SH-SY5Y (cell line): Measurements from ENCODE around the gene MAN2A1.

ENCODE experiments used
- GATA2 ChIP-seq: IDR thresholded peaks from 2 replicates; pipeline ENCODE4 v1.6.1; 2011; ENCODE audit warnings: mild to moderate bottlenecking, low read depth, low read length
- GATA3 ChIP-seq: IDR thresholded peaks from 2 replicates; pipeline ENCODE4 v1.6.1; 2011; ENCODE audit warnings: low read depth, mild to moderate bottlenecking, low read length, moderate library complexity

Gene MAN2A1

DNA sequence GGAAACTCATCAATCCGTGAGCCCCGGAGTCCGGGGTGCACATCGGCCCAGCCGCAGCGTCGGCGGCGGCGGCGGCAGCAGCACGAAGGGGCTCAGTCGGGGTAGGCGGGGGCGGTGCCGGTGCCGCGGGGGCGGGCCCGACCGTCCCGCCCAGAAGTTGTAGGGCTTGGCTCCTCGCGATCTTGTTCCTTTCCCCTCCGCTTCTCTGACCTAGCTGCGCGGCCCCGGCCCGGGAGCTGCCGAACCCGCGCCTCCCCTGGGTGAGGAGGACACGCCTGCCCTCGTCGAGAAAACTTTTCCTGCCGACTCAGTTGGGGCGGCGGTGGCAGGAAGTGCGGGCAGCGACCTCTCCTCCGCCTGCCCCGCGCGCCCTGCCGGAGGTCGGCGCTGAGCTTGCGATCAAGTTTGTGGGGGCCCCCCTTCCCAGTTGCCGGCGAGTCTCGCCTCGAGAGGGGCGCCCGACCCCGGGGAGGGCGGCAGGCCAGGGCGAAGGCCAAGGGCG lies at the start of gene MAN2A1:
Gene MAN2A1 (plus strand): TSS at position 188 of the 502 bp plus-strand sequence. CDS start 491 bp downstream, outside the sequence.
- no peak for TF ChIP-seq GATA2
- no peak for TF ChIP-seq GATA3

DNA sequence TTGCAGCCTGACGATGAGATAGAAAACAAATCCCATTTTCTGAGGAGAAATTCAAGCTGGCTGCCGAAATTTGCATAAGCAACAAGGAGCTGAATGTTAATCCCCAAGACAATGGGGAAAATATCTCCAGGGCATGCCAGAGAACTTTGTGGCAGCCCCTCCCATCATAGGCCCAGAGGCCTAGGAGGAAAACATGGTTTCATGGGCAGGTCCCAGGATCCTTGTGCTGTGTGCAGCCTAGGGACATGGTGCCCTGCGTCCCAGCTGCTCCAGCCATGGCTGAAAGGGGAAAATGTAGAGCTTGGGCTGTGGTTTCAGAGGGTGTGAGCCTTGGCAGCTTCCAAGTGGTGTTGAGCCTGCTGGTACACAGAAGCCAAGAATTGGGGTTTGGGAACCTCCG lies 48.8 kb upstream of the MAN2A1 start:
- TF ChIP-seq GATA2 = no peak
- TF ChIP-seq GATA3 = no peak

DNA sequence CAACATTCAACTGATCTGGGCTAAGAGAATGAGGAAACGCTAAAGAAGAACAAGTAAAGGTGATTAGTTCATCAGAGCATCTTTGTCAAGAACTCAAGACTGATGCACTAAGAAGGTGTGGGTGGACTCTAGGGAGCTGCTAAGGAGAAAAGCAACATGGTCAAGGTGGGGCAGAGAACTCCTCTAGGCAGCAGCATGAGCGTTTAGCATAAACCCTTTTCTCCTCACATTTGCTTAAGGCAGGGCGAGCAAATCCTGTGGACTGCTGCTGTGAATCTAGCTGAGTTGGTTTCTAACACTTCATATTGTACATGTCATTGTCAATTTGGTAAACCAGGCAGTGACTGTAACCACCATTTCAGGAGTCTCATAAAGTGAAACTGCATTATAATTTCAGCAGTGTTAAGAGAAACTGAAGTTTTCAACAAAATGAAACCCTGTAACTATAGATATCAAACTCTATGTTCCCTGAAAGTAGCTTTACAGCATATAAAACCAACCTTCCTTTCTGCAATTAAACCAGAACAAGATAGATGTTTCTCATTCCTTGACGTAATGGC lies 45.9 kb upstream of the MAN2A1 start:
- no peak for TF ChIP-seq GATA2
- no peak for TF ChIP-seq GATA3

DNA sequence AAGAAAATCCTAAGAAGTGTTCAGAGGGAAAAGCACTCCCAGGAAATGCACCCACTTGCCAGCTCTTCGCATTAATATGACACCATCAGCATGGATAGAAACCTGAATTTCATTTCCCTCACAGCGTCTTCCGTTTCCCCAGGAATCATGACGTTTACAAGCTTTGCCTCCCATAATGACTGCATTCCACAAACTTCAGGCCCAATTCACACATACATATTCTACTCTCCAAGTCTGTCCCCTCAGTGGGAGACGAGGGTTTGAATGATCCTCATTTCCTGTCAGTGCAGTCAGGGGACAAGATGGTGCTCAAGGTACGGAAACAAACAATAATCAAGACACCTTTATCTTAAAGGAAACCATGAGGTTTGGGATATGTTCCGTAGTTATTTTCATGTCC lies 44.9 kb upstream of the MAN2A1 start:
- no peak for TF ChIP-seq GATA3

DNA sequence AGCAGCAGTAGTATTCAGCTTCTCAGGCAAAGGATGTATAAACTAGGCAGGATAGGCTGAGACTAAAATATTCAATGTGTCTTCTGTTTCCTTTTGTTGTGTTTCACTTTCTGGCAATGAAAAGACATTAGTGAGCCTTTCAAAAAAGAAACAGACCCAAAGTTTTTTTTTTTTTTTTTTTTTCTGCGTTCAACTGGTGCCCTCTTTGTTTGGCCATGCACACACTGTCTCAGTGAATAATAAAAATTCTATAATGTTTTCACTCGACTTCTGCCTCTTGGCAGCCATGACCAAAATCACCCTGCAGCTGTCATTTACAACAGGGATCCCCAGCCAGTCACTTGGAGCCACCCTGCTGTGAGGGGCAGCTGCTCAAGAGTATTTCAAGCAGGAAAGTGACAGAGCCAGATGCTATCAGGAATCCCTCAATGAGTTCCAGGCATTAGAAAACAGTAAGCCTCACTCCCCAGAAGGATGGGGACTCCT lies 44.0 kb upstream of the MAN2A1 start:
- peak; percentile 87 for TF ChIP-seq GATA2
- peak; percentile 80; the same call in 1 of the 2 replicates for TF ChIP-seq GATA3

DNA sequence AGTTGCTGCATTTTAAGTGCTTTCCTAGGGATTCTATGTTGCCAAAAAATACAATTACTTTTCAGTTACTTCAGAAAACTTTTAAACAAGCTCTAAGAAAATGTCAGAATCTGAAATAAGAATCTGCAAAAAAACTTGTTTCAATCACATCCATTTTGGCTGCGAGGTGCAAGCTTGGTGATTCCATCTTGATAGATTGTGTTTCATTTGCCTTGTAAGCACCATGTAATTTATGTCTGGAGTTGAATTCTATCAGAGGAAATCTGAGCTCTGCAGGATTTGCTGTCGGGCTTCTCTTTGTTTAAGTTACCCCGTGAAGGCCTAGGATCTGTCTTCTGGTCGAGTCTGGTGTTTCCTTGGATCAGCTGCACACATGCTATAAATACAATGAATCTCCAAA lies 40.4 kb upstream of the MAN2A1 start:
- TF ChIP-seq GATA2 (no peak), GATA3 (no peak)

DNA sequence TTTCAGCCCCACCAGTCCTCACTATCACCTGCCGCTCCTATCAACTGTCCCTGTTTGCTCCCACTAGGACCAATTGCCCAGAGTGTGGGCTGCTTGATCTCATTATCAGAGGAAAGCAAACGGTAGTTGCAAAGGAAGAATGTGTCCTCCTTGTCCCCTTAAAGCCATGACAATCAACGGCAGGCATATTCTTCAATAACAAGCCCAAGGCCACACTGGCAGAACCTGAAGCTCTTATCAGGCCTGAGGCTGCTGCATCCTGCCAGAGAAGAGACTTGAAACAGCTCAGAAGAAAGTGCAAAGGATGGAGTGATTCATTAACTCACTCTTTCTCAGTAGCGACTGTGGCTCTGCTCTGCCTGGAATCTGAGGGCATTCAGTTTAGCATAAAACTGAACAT lies 39.2 kb upstream of the MAN2A1 start:
- TF ChIP-seq GATA3 (no peak), GATA2 (no peak)

DNA sequence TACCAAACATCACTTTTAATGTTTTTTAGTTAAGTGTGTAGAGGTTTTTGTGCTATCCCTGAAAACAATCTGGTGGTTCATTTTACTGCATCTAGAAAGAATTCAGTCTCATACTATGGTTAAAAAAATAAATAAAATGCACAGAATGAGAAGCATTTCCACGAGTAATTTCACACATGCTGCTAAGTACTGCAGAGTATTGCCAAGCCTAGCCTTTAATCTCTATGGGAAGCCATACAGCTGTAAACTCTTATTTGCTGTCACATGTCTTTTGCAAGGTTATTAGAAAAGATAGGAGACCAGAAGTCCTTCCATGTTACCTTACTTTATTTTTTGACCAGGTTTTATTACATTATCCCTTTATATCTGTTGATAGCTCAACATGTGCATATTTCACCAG lies 37.6 kb upstream of the MAN2A1 start:
- TF ChIP-seq GATA2 = no peak
- no peak for TF ChIP-seq GATA3

DNA sequence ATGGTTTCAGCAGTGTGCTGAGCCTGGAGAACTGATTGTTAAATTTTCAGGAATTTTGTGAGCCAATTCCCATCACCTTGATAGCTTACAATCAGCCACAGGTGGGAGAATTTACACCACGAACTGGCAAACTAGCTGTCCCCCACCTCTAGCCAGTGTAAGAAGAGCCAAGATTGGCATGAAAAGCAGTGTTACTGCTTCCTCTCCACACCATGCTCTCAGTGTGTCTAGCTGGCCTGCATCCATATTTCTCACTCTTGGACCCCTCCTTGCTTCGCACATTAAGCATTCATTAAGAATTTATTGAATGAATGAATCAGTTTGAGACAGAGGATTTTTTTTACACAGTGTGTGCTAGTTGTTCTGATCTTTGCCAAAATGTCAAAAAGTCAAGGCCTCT lies 36.7 kb upstream of the MAN2A1 start:
- TF ChIP-seq GATA2 (no peak), GATA3 (no peak)

DNA sequence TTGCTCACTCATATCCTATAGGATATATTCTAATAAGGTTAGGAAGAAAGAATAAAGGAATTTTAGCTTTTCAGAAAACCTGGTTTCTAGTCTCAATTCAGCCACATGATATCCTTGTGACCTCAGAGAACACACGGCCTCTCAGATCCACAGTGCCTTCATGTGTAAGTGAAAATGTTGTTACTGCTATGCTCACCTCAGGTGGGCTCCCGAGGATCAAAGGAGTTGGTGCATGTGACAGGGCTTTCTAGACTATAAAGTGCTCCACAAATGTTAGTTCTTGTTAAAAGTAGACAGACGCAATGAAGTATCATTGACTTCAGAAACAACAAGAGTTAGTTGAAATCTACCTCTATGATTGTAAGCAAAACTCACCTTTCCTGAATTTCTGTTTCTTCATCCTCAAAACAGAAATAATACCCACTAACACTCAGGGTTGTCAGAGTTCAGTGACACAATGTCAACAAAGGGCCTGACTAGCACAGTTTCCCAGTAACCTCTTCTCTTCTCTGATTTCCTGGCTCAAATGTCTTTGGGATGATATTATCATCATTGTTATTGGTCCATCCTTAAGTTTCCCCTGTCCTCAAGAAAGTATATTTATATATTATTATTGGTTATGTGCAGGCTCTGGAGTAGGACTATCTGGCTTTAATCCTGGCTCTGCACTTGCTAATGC lies 36.0 kb upstream of the MAN2A1 start:
- TF ChIP-seq GATA3 = no peak
- TF ChIP-seq GATA2 = no peak

DNA sequence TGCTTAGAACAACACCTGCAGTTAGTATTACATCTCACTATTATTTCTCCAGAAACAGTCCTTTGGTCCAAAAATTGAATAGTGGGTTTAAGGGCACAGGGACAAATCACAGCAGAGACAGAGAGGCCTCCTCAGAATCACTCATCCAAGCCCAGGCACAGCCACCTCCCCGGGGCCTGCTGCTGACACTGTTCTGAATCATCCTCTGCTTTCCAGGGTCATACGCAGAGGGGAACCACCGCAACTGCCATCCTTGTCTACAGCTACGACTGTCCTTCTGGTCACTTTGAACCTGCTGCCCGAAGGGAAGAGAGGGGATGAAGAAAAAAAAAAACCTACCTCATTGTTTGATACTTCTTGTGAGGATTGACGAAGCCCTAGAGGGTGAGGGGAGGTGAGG lies 35.3 kb upstream of the MAN2A1 start:
- TF ChIP-seq GATA3 = no peak
- no peak for TF ChIP-seq GATA2

DNA sequence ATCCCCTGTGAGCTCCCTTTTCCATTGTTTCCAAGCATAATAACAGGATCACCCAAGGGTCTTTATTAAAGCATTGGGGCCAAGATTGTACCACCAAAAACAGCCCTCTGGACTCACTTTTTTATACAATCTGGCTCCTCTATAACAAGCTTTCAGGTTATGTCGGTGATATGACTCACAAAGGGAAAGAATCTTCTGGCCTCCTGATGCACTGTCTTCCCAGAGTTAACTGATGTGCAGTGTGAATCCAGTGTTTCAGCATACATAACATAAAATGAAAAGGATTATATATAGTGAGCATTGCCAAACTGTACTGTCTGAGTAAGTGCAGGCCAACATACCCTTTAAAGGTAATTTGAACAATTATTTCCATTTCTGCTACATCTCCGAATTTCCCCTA lies 33.9 kb upstream of the MAN2A1 start:
- TF ChIP-seq GATA3 = no peak
- no peak for TF ChIP-seq GATA2

DNA sequence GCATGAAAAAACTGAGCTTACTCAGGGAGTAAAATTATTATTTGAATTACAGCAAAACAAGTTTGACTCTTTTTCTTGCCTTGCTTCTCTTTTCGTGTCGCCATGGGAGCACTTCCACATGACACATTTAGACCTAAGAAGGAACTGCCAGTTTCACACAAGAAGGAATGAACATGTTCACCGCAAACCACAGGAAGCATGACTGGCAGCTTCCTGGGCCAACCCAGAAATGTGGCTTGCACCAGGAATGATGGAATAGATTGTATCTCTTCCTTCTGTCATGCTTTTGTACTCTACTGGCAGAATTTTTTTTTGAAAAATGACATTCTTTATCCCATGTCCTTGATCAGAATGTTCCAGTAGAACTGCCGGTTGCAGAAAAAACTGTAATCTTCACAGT lies 32.9 kb upstream of the MAN2A1 start:
- TF ChIP-seq GATA2 (no peak), GATA3 (no peak)

DNA sequence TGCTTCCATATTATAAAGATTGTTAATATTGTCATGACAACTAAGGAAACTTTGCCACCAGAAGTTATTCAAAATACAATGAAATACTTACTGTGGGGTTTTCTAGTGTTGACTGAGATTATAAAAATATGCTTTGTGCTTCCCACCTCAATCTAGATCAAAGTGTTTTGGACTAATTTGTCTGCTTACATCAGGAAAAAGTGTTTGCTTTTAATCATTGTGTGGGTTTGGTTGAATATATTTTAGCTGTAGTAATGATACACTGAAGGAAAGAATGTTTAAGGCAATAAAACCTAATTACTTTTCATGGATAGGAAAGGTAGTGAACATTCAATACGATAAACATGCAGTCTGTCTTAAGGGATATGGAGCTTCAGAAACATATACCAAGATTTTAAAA lies 29.8 kb upstream of the MAN2A1 start:
- TF ChIP-seq GATA3 (no peak), GATA2 (no peak)

DNA sequence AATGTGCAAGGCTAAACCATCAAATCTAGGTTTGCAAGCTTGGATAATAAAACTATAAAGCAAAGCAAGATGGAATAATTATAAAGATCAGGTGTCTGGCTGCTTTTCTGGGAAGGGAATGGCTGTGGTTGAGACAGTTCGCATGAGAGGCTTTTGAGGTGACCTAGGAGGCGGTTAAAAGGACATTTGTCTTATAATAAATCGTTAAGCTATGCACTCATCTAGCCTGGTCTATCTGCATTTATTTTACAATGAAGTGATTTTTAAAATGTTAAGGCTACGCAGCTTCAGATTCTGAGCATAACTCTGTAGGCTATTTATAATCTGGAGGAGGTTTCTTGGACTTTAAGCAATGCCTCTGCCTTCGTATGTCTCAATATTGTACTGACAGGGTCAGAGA lies 29.4 kb upstream of the MAN2A1 start:
- no peak for TF ChIP-seq GATA3
- no peak for TF ChIP-seq GATA2
